Activated T-cell treated with anti-CD3 and anti-CD28 coated beads for 48 hours (primary cell): ENCODE results near the gene PRR23B.
"Not testable (repeated sequence)": the region's sequence is repeated elsewhere in the genome, so short reads cannot be mapped to it uniquely, and the experiment has no call there.

ENCODE experiments used
- DNase-seq: peaks from one replicate; pipeline ENCODE4 v3.0.0-alpha.2; 2020; ENCODE audit warnings: low read depth

PRR23B gene

DNA sequence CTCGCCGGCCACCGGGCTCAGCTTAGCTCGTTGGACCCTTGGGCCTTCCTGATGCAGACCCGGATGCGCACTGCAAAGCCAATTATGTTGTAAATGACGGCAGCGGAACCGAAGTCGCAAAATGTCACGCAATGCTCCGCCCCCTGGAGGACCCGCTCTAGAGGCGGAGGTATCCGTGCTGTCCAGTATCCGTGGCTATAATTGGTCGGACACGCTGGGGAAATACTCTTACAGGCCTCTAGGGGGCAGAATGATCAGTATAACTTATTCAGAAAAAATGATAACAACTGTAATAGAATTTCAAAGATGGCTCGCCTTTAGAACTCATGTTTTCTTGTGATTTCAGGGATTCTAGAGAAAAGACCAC, at the start of gene PRR23B:
PRR23B (minus strand) TSS at position 59 of the 367 bp plus-strand sequence. CDS start 265 bp downstream, outside the sequence.
- DNase-seq: no peak

DNA sequence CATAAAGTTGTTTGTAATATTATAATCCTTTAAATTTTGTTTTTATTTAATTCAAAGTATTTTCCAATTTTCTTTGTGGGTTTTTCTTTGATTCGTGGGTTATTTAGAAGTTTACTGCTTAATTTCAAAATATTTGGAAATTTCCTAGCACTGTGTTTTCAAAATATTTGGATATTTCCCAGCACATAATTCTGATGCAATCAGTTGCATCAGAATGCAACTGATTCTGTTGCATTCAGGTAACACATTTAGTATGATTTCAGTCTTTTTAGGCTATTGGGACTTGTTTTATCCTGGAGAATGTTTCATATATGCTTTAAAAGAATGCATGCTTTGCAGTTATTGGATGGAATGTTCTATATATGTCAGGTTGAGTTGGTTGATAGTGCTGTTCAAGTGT, 42.2 kb upstream of the PRR23B start:
- DNase-seq: no peak

DNA sequence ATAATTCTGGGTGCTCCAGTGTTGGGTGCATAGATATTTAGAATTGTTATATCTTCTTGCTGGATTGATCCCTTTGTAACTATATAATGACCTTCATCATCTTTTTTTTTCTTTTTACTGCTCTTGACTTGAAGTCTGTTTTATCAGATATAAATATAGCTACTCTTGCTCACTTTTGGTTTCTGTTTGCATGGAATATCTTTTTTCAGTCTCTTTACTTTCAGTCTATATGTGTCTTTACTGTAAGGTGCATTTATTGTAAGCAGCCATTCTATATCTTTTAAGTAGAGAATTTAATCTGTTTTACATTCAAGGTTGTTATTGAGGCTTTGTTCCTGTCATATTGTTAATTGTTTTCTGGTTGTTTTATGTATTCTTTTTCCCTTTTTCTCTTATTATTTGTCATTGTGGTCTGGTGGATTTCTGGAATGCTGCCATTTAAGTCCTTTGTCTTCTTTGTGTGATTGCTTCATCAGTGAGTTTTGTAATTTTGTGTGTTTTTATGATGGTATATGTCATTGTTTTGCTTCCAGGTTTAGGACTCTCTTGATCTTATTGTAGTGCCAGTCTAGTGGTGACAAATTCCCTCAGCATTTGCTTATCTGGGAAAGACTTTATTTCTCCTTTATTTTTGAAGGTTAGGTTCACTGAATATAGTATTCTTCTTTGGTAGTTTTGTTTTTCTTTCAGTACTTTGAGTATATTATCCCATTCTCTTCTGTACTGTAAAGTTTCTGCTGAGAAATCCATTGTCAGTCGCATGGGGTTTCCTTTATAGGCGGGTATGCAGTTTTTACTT, 32.3 kb upstream of the PRR23B start:
- no peak for DNase-seq

- no peak for DNase-seq
These were observed 23.9 kb upstream of the PRR23B start, which contains the start of gene PRR23C for GRCh38 chr3:139044366-139045210. Gene PRR23C (minus strand): TSS chr3:139044892. CDS start chr3:139044620, 272 bp downstream.

GRCh38 chr3:139043554-139044365, 23.0 kb upstream of the PRR23B start:
- no peak for DNase-seq

- no peak for DNase-seq
These were observed 16.8 kb upstream of the PRR23B start for GRCh38 chr3:139037478-139037877.

DNA sequence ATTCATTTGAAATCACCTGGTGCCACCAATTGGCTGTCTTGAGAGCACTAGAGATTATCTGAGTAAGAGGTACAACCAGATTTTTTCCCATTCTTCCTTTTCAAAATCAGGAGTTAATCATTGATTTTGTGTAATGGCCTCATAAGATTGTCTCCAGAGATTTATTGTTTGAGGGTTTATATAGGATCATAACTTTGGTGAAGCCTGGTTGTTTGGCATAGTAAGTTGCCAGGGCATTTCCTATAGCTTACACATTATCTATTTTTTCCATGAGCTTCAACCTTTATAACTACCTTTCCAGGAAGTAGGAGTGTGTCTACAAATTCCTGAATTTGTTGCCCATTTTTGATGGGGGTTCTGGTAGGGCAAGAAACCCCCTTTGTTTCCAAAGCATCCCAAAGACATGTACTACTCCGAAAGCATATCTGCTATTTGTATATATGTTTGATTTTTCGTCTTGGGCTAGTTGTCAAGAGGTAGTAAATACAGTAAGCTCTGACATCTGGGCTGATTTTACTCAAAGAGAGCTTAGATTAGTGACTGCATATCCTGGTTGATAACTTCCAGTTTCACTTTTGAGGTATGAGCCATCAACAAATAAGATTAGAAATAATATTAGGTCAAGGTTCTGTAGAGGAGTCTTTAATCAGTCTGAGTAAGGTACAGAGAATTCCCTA, 11.7 kb upstream of the PRR23B start:
- DNase-seq: no peak

DNA sequence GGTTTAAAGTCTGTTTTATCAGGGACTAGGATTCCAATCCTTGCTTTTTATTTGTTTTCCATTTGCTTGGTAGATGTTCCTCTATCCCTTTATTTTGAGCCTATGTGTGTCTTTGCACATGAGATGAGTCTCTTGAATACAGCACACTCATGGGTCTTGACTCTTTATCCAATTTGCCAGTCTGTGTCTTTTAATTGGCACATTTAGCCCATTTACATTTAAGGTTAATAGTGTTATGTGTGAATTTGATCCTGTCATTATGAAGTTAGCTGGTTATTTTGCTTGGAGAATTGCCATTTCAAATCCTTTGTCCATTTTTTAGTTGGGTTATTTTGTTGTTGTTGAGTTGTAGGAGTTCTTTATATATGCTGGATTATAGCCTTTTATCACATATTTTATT, 9.8 kb upstream of the PRR23B start:
- not testable (repeated sequence) for DNase-seq

DNA sequence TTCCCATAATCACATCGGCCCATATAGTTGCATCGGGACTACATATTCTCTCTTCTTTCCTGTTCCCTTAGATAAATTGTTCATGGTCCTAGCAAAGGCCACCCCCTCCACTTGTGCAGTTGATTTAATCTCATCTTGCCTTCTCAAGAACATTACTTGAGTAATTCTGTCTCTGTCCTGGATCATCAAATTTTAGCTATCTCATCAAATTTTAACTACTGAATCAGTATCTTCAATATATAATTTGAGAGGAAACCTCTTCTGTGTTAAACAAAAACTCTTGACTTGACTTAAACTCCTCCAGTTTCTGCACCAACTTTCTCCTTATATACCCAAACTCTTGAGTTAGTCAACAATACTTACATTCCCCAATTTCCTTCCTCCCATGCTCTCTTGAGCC, 4.2 kb upstream of the PRR23B start:
- no peak for DNase-seq

DNA sequence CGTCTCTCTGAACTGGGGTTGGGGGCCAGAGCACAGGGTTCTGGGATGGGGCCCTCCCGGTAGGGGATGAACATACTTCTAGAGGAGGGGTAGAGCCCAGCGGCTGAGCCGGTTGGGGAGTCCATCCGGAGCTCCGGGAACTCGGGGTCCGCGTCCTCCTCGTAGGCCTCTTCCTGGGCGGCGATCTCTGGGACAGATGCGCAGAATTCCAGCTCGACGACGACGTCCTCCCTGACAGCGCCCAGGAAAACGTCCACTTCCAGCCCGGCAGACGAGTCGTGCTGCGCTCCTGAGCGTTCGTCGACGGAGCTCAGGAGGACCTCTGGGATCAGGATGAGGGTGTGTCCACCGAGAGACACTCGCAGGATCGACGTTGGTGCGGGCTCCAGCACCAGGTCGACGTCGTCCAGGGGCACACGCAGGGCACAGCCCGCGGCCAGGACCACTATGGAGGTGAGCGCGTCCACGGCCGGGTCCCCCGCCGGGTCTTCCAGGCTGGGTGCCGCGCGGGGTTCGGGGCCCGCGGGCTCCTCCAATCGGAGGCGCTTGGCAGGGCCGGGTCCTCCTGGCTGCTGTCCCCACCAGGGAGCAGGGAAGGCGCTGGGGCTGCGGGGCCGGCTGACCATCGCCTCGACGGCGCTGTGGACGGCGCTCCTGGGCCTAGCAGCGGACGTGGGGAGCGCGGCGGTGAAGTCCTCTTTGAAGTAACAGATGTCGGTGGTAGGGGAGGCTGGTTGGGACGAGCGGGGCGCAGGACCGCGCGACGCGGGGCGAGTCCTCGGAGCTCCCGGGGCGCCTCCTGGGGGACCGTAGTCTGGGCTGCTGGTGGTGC, 474 bp downstream of the PRR23B start:
- DNase-seq: no peak

GRCh38 chr3:139016430-139017048, 4.2 kb downstream of the PRR23B start:
- DNase-seq: no peak

GRCh38 chr3:139006051-139006716, 14.5 kb downstream of the PRR23B start, which contains the start of gene PRR23A:
Gene PRR23A (minus strand): TSS chr3:139006268. CDS start chr3:139006268, 0 bp downstream.
- no peak for DNase-seq

GRCh38 chr3:139005356-139005993, 15.3 kb downstream of the PRR23B start:
- no peak for DNase-seq

- no peak for DNase-seq
These were observed 25.0 kb downstream of the PRR23B start for GRCh38 chr3:138995706-138996105.

DNA sequence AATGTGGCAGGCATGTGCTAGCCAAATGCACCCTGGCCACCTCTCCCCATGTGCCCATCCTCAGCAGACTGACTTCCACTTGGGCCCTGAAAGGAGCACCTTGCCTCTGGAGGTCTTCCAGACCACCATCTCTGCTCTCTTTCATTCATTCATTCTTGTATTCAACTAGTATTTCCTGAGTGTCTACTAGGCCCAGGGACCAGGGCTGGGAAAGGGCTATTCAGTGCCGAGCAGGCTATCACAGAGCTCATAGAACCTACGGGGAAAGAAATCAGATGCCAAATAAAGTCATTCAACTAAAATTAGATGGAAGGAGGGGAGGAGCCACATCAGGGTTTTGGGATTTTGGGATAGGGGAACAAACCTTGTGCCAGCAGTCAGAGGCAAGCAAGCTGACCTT, 33.5 kb downstream of the PRR23B start:
- no peak for DNase-seq

- no peak for DNase-seq
These were observed 34.8 kb downstream of the PRR23B start for GRCh38 chr3:138985932-138986331.

GRCh38 chr3:138984816-138985215, 35.9 kb downstream of the PRR23B start:
- no peak for DNase-seq

DNA sequence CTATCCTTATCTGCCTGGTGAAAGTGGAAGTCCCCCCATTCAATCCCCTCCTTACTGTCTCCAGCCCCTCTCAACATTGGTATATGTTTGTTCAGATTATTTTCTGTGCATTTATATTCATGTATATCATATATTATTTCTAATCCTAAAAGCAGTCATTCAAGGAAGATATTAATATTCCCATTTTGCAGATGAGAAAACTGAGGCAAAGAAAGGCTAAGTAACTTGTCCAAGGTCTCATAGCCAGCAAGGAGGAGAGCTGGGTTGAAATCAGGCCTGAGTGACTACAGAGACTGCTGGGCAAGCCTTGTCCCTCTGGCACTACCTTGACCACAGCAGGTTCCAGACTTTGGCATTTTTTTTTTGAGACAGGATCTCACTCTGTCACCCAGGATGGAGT, 44.7 kb downstream of the PRR23B start:
- no peak for DNase-seq

GRCh38 chr3:138975351-138975750, 45.4 kb downstream of the PRR23B start:
- DNase-seq: no peak
